ENCODE results near the gene SEMA5B. TPM values are rescaled to one million over a fixed set of nuclear protein-coding genes. Genes with fewer than 3 reads are reported as not detected.

The SEMA5B gene
- polyA plus RNA-seq, 1 of the 3 experiments (the other 2 are of a cell fraction), result 0.43 TPM

GRCh38 chr3:122986693-122987179 lies 40.8 kb downstream of the SEMA5B start:
- H3K4me2 ChIP-seq, result no peak overlapping the region
- H4K20me1 ChIP-seq (ENCODE audit: insufficient read depth), result no peaks in the 10 kb centered on the region
- H2AFZ ChIP-seq (ENCODE audit: low read depth), result no peak overlapping the region
- H3K4me3 ChIP-seq (ENCODE audit: low read depth in 2 of 2, low read length in 1 of 2), result no peak overlapping the region
- ChIA-PET CTCF (interaction anchor here (2.0 kb wide), 1 partner anchor 44 kb away, joined by 11 read pairs; no protein-coding TSS in a partner anchor), POLR2A (no interaction called here)
- H3K4me1 ChIP-seq (ENCODE audit: control insufficient read depth in 1 of 2, insufficient read depth in 2 of 2, low read depth in 1 of 2, low read length in 1 of 2), result peaks cover 0 to 24% of the 10 kb centered on the region in 2 experiments; a peak in 1 of 4 replicates
- no peaks in the 10 kb centered on the region for H3K9me3 ChIP-seq
- no peaks in the 10 kb centered on the region; the same call in 1 of the 2 replicates for H3K27me3 ChIP-seq (ENCODE audit: insufficient read depth)
- no peaks in the 10 kb centered on the region for H3F3A ChIP-seq (replicated peaks; ENCODE audit: insufficient read depth)
- no peak for DNase-seq
- no peak for TF ChIP-seq FOXJ3 (CRISPR knock-in tag; IDR thresholded peaks at IDR 0.05)
- no peaks in the 10 kb centered on the region for H3K79me2 ChIP-seq (ENCODE audit: insufficient read depth)
- H3K27ac ChIP-seq (ENCODE audit: low read depth in 2 of 2, low read length in 1 of 2), result no peak overlapping the region
- no peak overlapping the region for H3K9ac ChIP-seq
- no peaks in the 10 kb centered on the region for H3K36me3 ChIP-seq (replicated peaks in 1 of 2; ENCODE audit: control insufficient read depth in 1 of 2, insufficient read depth in 2 of 2, low read length in 1 of 2)
- WGBS (ENCODE audit: low lambda C conversion rate), result 60% methylated on average over 6 of the region's 6 CpGs
- H3K9me2 ChIP-seq, result no peaks in the 10 kb centered on the region

- Histone ChIP-seq H3K27me3 (ENCODE audit: insufficient read depth) (no peaks in the 10 kb centered on the region; the same call in 1 of the 2 replicates), H4K20me1 (ENCODE audit: insufficient read depth) (no peaks in the 10 kb centered on the region), H3K9me3 (no peaks in the 10 kb centered on the region), H3F3A (replicated peaks; ENCODE audit: insufficient read depth) (no peaks in the 10 kb centered on the region), H3K9me2 (no peaks in the 10 kb centered on the region), H3K4me3 (ENCODE audit: low read depth in 2 of 2, low read length in 1 of 2) (no peak overlapping the region), H3K79me2 (ENCODE audit: insufficient read depth) (no peaks in the 10 kb centered on the region), H3K4me2 (no peak overlapping the region), H2AFZ (ENCODE audit: low read depth) (no peak overlapping the region), H3K4me1 (ENCODE audit: control insufficient read depth in 1 of 2, insufficient read depth in 2 of 2, low read depth in 1 of 2, low read length in 1 of 2) (peaks cover 0 to 23% of the 10 kb centered on the region in 2 experiments; a peak in 1 of 4 replicates), H3K9ac (no peak overlapping the region), H3K36me3 (replicated peaks in 1 of 2; ENCODE audit: control insufficient read depth in 1 of 2, insufficient read depth in 2 of 2, low read length in 1 of 2) (no peaks in the 10 kb centered on the region), H3K27ac (ENCODE audit: low read depth in 2 of 2, low read length in 1 of 2) (no peak overlapping the region)
- DNase-seq, result no peak
- 75% methylated on average over 4 of the region's 4 CpGs for WGBS (ENCODE audit: low lambda C conversion rate)
- POLR2A ChIA-PET, result no interaction called here
- TF ChIP-seq FOSL2 (IDR thresholded peaks at IDR 0.05; ENCODE audit: borderline replicate concordance, low read depth) (no peak), TAF1 (IDR thresholded peaks at IDR 0.05; ENCODE audit: borderline replicate concordance, low read depth, low read length) (no peak), RCOR1 (IDR thresholded peaks at IDR 0.05; ENCODE audit: low read length) (no peak), ZBTB33 (IDR thresholded peaks at IDR 0.05; ENCODE audit: borderline replicate concordance, low read depth) (no peak), EP300 (IDR thresholded peaks at IDR 0.05; ENCODE audit: borderline replicate concordance in 1 of 2, low read depth in 1 of 2, low read length in 1 of 2) (no peak), MAX (IDR thresholded peaks at IDR 0.05; ENCODE audit: low read depth) (no peak), TCF12 (IDR thresholded peaks at IDR 0.05) (no peak), POLR2AphosphoS5 (IDR thresholded peaks at IDR 0.05; ENCODE audit: low read depth, low read length) (no peak), TEAD4 (IDR thresholded peaks at IDR 0.05; ENCODE audit: borderline replicate concordance, insufficient read depth) (no peak), NRF1 (IDR thresholded peaks at IDR 0.05; ENCODE audit: low read depth, low read length) (no peak), MXI1 (IDR thresholded peaks at IDR 0.05; ENCODE audit: low read depth, low read length) (no peak)
- CTCF ChIA-PET, result interaction anchor here (2.0 kb wide), 1 partner anchor 43 kb away, joined by 11 read pairs; no protein-coding TSS in a partner anchor
These were observed 42.0 kb downstream of the SEMA5B start for GRCh38 chr3:122985539-122985938.
